Endothelial cell of umbilical vein (primary cell): Measurements from ENCODE around the gene DPEP2.

Experiments
- CTCF ChIP-seq, 2 donors: IDR thresholded peaks; 1 replicate in 1 of 2; 2 replicates in 1 of 2; pipeline ENCODE4 v1.5.1; 2011; ENCODE audit warnings: low read length in 2 of 2, mild to moderate bottlenecking in 2 of 2, moderate library complexity in 2 of 2, control low read depth in 1 of 2, inconsistent platforms in 1 of 2, low read depth in 1 of 2; ENCODE audit not compliant: insufficient read depth in 1 of 2; ENCODE audit errors: extremely low read depth in 1 of 2
- POLR2A ChIP-seq: IDR thresholded peaks from 2 replicates; pipeline ENCODE4 v1.6.1; 2012; ENCODE audit warnings: low read depth, mild to moderate bottlenecking, control low read depth, low read length
- POLR2AphosphoS5 ChIP-seq: IDR thresholded peaks from 2 replicates; pipeline ENCODE4 v1.6.1; 2012; ENCODE audit warnings: low read depth, mild to moderate bottlenecking, control low read depth, low read length, moderate library complexity; ENCODE audit not compliant: insufficient read depth
- TF ChIP-seq, protein P1 (sequence below): IDR thresholded peaks from 2 replicates; pipeline ENCODE4 v1.6.1; 2011; ENCODE audit not compliant: insufficient read depth, insufficient read length

DNA sequence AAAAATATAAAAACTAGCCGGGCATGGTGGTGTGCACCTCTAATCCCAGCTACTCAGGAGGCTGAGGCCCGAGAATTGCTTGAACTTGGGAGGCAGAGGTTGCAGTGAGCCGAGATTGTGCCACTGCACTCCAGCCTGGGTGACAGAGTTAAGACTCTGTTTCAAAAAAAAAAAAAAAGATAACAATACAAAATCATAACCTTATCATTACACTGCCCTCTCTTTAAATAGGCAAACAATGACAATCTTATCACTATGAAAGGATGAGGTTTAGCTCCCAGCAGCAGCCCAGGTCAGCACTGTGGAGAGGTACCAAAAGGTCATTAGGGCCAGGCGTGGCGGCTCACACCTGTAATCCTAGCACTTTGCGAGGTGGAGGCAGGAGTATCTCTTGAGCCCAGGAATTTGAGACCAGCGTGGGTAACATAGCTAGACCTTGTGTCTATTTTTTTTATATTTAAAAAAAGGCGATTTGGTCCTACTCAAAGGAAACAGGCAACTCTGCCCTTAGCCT lies 19.9 kb upstream of the DPEP2 start:
- no peak for TF ChIP-seq CTCF (IDR thresholded peaks at IDR 0.05; ENCODE audit: extremely low read depth in 1 of 2, insufficient read depth in 1 of 2, low read depth in 1 of 2, low read length in 2 of 2)
- TF ChIP-seq POLR2AphosphoS5 = no peak
- TF ChIP-seq POLR2A = no peak
- TF ChIP-seq, protein P1, sequence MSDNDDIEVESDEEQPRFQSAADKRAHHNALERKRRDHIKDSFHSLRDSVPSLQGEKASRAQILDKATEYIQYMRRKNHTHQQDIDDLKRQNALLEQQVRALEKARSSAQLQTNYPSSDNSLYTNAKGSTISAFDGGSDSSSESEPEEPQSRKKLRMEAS = no peak
